ENCODE results near the gene DTNBP1.

The DTNBP1 gene

GRCh38 chr6:15685619-15686018 lies 22.8 kb upstream of the DTNBP1 start:
- Histone ChIP-seq H3K36me3 (ENCODE audit: control insufficient read depth in 2 of 2, insufficient read depth in 2 of 2, low read length in 2 of 2) (no peaks in the 10 kb centered on the region), H3K9ac (ENCODE audit: low read depth in 1 of 2, low read length in 2 of 2) (no peak overlapping the region), H3K27ac (ENCODE audit: low read depth in 2 of 2, low read length in 2 of 2) (no peak overlapping the region), H3K4me1 (ENCODE audit: control insufficient read depth in 2 of 2, insufficient read depth in 2 of 2, low read length in 2 of 2) (peaks cover 6 to 23% of the 10 kb centered on the region in 2 donors), H3K9me3 (ENCODE audit: control insufficient read depth in 2 of 2, low read length in 2 of 2) (no peaks in the 10 kb centered on the region), H3K4me3 (ENCODE audit: low read length in 2 of 2) (no peak overlapping the region), H3K27me3 (ENCODE audit: control insufficient read depth in 2 of 2, insufficient read depth in 2 of 2, low read length in 2 of 2) (peaks cover 0 to 2% of the 10 kb centered on the region in 2 donors)

GRCh38 chr6:15682965-15683822 lies 20.4 kb upstream of the DTNBP1 start:
- Histone ChIP-seq H3K36me3 (ENCODE audit: control insufficient read depth in 2 of 2, insufficient read depth in 2 of 2, low read length in 2 of 2) (no peaks in the 10 kb centered on the region), H3K27ac (ENCODE audit: low read depth in 2 of 2, low read length in 2 of 2) (no peak overlapping the region), H3K9ac (ENCODE audit: low read depth in 1 of 2, low read length in 2 of 2) (no peak overlapping the region), H3K4me1 (ENCODE audit: control insufficient read depth in 2 of 2, insufficient read depth in 2 of 2, low read length in 2 of 2) (peaks cover 0 to 13% of the 10 kb centered on the region in 2 donors), H3K4me3 (ENCODE audit: low read length in 2 of 2) (no peak overlapping the region), H3K9me3 (ENCODE audit: control insufficient read depth in 2 of 2, low read length in 2 of 2) (no peaks in the 10 kb centered on the region), H3K27me3 (ENCODE audit: control insufficient read depth in 2 of 2, insufficient read depth in 2 of 2, low read length in 2 of 2) (peaks cover 0 to 2% of the 10 kb centered on the region in 2 donors)

- Histone ChIP-seq H3K9me3 (ENCODE audit: control insufficient read depth in 2 of 2, low read length in 2 of 2) (no peaks in the 10 kb centered on the region), H3K27ac (ENCODE audit: low read depth in 2 of 2, low read length in 2 of 2) (no peak overlapping the region), H3K4me3 (ENCODE audit: low read length in 2 of 2) (no peak overlapping the region), H3K36me3 (ENCODE audit: control insufficient read depth in 2 of 2, insufficient read depth in 2 of 2, low read length in 2 of 2) (no peaks in the 10 kb centered on the region), H3K27me3 (ENCODE audit: control insufficient read depth in 2 of 2, insufficient read depth in 2 of 2, low read length in 2 of 2) (peaks cover 0 to 2% of the 10 kb centered on the region in 2 donors), H3K9ac (ENCODE audit: low read depth in 1 of 2, low read length in 2 of 2) (no peak overlapping the region), H3K4me1 (ENCODE audit: control insufficient read depth in 2 of 2, insufficient read depth in 2 of 2, low read length in 2 of 2) (peaks cover 0 to 13% of the 10 kb centered on the region in 2 donors)
These were observed 19.1 kb upstream of the DTNBP1 start for GRCh38 chr6:15681946-15682345.

DNA sequence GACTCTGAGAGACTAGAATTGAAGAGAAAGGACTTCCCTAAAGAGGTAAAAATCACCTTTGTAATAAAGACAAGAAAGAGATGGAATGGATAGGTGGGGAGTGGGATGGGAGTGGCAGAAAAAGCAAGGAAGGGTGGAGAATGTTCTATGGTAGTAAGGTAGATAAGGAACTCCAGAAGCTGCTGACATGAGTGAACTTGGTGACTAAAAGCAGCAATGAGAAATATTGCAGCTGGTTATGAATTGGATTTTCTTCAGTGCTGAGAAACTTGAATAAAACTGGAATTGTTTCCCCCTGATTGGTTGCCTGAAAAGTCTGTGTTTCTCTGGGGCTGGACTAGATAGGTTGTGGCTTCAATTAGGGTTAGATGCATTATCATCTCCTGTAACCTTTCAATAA lies 15.7 kb upstream of the DTNBP1 start:
- no peak overlapping the region for H3K27ac ChIP-seq (ENCODE audit: low read depth in 2 of 2, low read length in 2 of 2)
- peaks cover 5 to 13% of the 10 kb centered on the region in 2 donors for H3K4me1 ChIP-seq (ENCODE audit: control insufficient read depth in 2 of 2, insufficient read depth in 2 of 2, low read length in 2 of 2)
- H3K9ac ChIP-seq (ENCODE audit: low read depth in 1 of 2, low read length in 2 of 2), result no peak overlapping the region
- no peaks in the 10 kb centered on the region for H3K9me3 ChIP-seq (ENCODE audit: control insufficient read depth in 2 of 2, low read length in 2 of 2)
- no peak overlapping the region for H3K4me3 ChIP-seq (ENCODE audit: low read length in 2 of 2)
- no peaks in the 10 kb centered on the region for H3K36me3 ChIP-seq (ENCODE audit: control insufficient read depth in 2 of 2, insufficient read depth in 2 of 2, low read length in 2 of 2)
- no peaks in the 10 kb centered on the region for H3K27me3 ChIP-seq (ENCODE audit: control insufficient read depth in 2 of 2, insufficient read depth in 2 of 2, low read length in 2 of 2)

DNA sequence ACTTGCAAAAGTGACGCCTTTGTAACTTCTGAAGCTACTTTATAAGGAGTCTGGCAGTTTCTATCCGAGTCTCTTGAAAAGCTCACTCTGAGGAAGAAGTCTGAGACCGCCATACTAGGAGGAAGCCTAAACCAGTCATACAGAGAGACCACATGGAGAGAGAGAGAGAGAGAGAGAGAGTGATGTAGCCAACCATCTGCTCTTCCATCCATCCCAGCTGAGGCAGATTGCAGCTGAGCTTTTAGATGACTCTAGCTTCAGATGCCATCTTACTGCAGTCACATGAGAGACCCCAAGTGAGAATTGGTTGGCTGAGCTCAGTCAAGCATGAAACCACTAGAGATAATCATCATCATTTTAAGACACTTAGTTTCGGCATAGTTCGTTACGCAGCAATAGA lies 15.0 kb upstream of the DTNBP1 start:
- no peak overlapping the region for H3K4me3 ChIP-seq (ENCODE audit: low read length in 2 of 2)
- H3K27ac ChIP-seq (ENCODE audit: low read depth in 2 of 2, low read length in 2 of 2), result no peak overlapping the region
- no peaks in the 10 kb centered on the region for H3K36me3 ChIP-seq (ENCODE audit: control insufficient read depth in 2 of 2, insufficient read depth in 2 of 2, low read length in 2 of 2)
- no peak overlapping the region for H3K9ac ChIP-seq (ENCODE audit: low read depth in 1 of 2, low read length in 2 of 2)
- H3K27me3 ChIP-seq (ENCODE audit: control insufficient read depth in 2 of 2, insufficient read depth in 2 of 2, low read length in 2 of 2), result no peaks in the 10 kb centered on the region
- peaks cover 5 to 8% of the 10 kb centered on the region in 2 donors for H3K4me1 ChIP-seq (ENCODE audit: control insufficient read depth in 2 of 2, insufficient read depth in 2 of 2, low read length in 2 of 2)
- no peaks in the 10 kb centered on the region for H3K9me3 ChIP-seq (ENCODE audit: control insufficient read depth in 2 of 2, low read length in 2 of 2)

DNA sequence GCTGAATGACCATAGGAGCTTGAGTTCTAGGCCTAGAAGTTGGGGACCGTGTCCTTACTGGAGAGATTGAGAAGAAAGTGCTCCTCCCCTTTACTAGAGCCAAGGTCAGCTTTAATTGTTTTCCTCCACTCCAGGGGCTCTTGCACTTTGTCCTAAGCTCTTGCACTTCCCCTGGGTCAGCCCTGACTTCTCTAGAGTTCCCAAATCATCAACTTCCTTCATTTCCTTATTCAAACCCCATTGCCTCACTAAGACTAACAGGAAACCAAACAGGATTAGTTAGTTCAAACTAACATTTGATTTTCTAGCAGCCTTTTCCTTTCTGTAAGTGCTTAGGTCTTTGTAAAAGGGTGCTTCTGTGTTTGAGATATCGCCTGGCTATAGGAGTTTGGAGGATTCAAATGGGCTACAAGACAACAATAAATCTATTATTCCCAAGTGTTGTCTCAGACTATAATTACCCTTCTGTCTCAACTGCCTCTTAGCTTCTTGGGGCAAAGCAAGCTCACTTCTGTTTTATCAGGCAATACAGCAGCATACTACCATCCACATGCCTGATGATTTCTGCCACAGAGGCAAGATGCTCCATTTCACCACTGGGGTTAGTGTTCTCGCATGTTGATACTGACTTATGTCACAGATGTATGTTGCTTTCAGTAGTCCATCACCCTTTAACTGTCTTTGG lies 12.8 kb upstream of the DTNBP1 start:
- H3K36me3 ChIP-seq (ENCODE audit: control insufficient read depth in 2 of 2, insufficient read depth in 2 of 2, low read length in 2 of 2), result no peaks in the 10 kb centered on the region
- no peak overlapping the region for H3K4me3 ChIP-seq (ENCODE audit: low read length in 2 of 2)
- H3K9ac ChIP-seq (ENCODE audit: low read depth in 1 of 2, low read length in 2 of 2), result no peak overlapping the region
- no peaks in the 10 kb centered on the region for H3K9me3 ChIP-seq (ENCODE audit: control insufficient read depth in 2 of 2, low read length in 2 of 2)
- H3K27ac ChIP-seq (ENCODE audit: low read depth in 2 of 2, low read length in 2 of 2), result no peak overlapping the region
- H3K4me1 ChIP-seq (ENCODE audit: control insufficient read depth in 2 of 2, insufficient read depth in 2 of 2, low read length in 2 of 2), result peaks cover 5 to 7% of the 10 kb centered on the region in 2 donors
- no peaks in the 10 kb centered on the region for H3K27me3 ChIP-seq (ENCODE audit: control insufficient read depth in 2 of 2, insufficient read depth in 2 of 2, low read length in 2 of 2)

- no peaks in the 10 kb centered on the region for H3K36me3 ChIP-seq (ENCODE audit: control insufficient read depth in 2 of 2, insufficient read depth in 2 of 2, low read length in 2 of 2)
- H3K4me3 ChIP-seq (ENCODE audit: low read length in 2 of 2), result no peak overlapping the region
- no peak overlapping the region for H3K27ac ChIP-seq (ENCODE audit: low read depth in 2 of 2, low read length in 2 of 2)
- no peak overlapping the region for H3K9ac ChIP-seq (ENCODE audit: low read depth in 1 of 2, low read length in 2 of 2)
- no peaks in the 10 kb centered on the region for H3K9me3 ChIP-seq (ENCODE audit: control insufficient read depth in 2 of 2, low read length in 2 of 2)
- H3K27me3 ChIP-seq (ENCODE audit: control insufficient read depth in 2 of 2, insufficient read depth in 2 of 2, low read length in 2 of 2), result no peaks in the 10 kb centered on the region
- H3K4me1 ChIP-seq (ENCODE audit: control insufficient read depth in 2 of 2, insufficient read depth in 2 of 2, low read length in 2 of 2), result peaks cover 5 to 7% of the 10 kb centered on the region in 2 donors
These were observed 12.0 kb upstream of the DTNBP1 start for GRCh38 chr6:15674690-15675386.

- Histone ChIP-seq H3K27ac (ENCODE audit: low read depth in 2 of 2, low read length in 2 of 2) (no peak overlapping the region), H3K9me3 (ENCODE audit: control insufficient read depth in 2 of 2, low read length in 2 of 2) (no peaks in the 10 kb centered on the region), H3K4me1 (ENCODE audit: control insufficient read depth in 2 of 2, insufficient read depth in 2 of 2, low read length in 2 of 2) (peaks cover 5 to 7% of the 10 kb centered on the region in 2 donors), H3K9ac (ENCODE audit: low read depth in 1 of 2, low read length in 2 of 2) (no peak overlapping the region), H3K4me3 (ENCODE audit: low read length in 2 of 2) (no peak overlapping the region), H3K27me3 (ENCODE audit: control insufficient read depth in 2 of 2, insufficient read depth in 2 of 2, low read length in 2 of 2) (no peaks in the 10 kb centered on the region), H3K36me3 (ENCODE audit: control insufficient read depth in 2 of 2, insufficient read depth in 2 of 2, low read length in 2 of 2) (no peaks in the 10 kb centered on the region)
These were observed 10.8 kb upstream of the DTNBP1 start for GRCh38 chr6:15673666-15674065.

DNA sequence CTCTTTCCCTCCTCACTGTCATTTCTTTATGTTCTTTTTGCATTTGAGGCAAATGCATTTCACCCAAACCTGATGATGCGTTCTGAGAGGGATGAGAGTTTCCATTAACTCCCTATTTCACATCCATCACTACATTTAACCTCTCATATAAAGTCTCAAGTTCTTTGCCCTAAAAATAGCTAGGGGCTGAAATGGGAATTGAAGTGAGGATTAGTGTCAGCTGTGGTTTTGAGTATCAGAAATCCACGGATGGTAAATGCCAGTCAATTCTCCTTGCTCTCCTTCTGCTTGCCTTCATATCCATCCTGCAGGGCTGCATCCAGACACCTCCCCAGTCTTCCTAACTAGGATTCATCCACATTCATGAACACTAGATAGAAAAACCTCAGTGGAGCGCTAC lies 10.0 kb upstream of the DTNBP1 start:
- Histone ChIP-seq H3K4me3 (ENCODE audit: low read length in 2 of 2) (no peak overlapping the region), H3K36me3 (ENCODE audit: control insufficient read depth in 2 of 2, insufficient read depth in 2 of 2, low read length in 2 of 2) (no peaks in the 10 kb centered on the region), H3K9ac (ENCODE audit: low read depth in 1 of 2, low read length in 2 of 2) (no peak overlapping the region), H3K27ac (ENCODE audit: low read depth in 2 of 2, low read length in 2 of 2) (no peak overlapping the region), H3K4me1 (ENCODE audit: control insufficient read depth in 2 of 2, insufficient read depth in 2 of 2, low read length in 2 of 2) (peaks cover 5 to 7% of the 10 kb centered on the region in 2 donors), H3K27me3 (ENCODE audit: control insufficient read depth in 2 of 2, insufficient read depth in 2 of 2, low read length in 2 of 2) (no peaks in the 10 kb centered on the region), H3K9me3 (ENCODE audit: control insufficient read depth in 2 of 2, low read length in 2 of 2) (no peaks in the 10 kb centered on the region)

DNA sequence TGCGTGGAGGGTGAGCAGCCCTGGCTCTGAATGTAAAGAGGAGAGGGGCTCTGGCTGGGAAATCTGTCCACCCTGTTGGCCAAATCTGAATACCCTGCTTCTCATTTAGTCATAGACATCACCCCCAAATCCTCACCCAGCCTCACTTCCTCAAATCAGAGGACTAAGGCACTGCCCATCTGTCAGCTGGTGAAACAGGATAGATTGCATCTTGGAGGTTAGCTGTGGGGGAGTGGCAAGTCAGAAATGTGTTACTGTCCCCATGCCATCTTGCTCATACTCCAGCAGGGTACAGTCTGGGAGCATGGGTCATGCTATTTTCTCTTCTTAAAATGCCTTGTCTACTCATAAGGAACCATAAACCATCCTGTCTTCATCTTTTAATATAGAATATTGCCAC lies 9.5 kb upstream of the DTNBP1 start:
- H3K27me3 ChIP-seq (ENCODE audit: control insufficient read depth in 2 of 2, insufficient read depth in 2 of 2, low read length in 2 of 2), result no peaks in the 10 kb centered on the region
- H3K36me3 ChIP-seq (ENCODE audit: control insufficient read depth in 2 of 2, insufficient read depth in 2 of 2, low read length in 2 of 2), result no peaks in the 10 kb centered on the region
- H3K9me3 ChIP-seq (ENCODE audit: control insufficient read depth in 2 of 2, low read length in 2 of 2), result no peaks in the 10 kb centered on the region
- H3K9ac ChIP-seq (ENCODE audit: low read depth in 1 of 2, low read length in 2 of 2), result no peak overlapping the region
- H3K4me3 ChIP-seq (ENCODE audit: low read length in 2 of 2), result no peak overlapping the region
- peaks cover 5 to 7% of the 10 kb centered on the region in 2 donors for H3K4me1 ChIP-seq (ENCODE audit: control insufficient read depth in 2 of 2, insufficient read depth in 2 of 2, low read length in 2 of 2)
- H3K27ac ChIP-seq (ENCODE audit: low read depth in 2 of 2, low read length in 2 of 2), result no peak overlapping the region

All from mucosa of rectum (tissue), 2 donors.